SK-N-SH (cell line): Measurements from ENCODE around the gene SCOC.

Experiments used
- CTCF ChIP-seq: fragments of 200-600 bp; sonication (generic); IDR thresholded peaks from 2 replicates; pipeline ENCODE4 v1.6.1; 2017; ENCODE audit warnings: antibody characterized with exemption, mild to moderate bottlenecking, moderate library complexity
- EP300 ChIP-seq, 2 experiments: IDR thresholded peaks; 2 replicates each; pipeline versions ENCODE4 v1.4.0 to v1.6.1; 2012; ENCODE audit warnings: borderline replicate concordance in 1 of 2, low read depth in 1 of 2, low read length in 1 of 2
- EZH2phosphoT487 ChIP-seq: fragments of 200-600 bp; sonication (generic); IDR thresholded peaks from 2 replicates; pipeline ENCODE4 v1.6.1; 2017; ENCODE audit warnings: low read depth, mixed run types, mild to moderate bottlenecking, antibody characterized with exemption, moderate library complexity, borderline replicate concordance
- FOXJ3 ChIP-seq: sonication (generic); formaldehyde crosslinking; IDR thresholded peaks from 2 replicates; pipeline ENCODE4 v1.5.1; 2020; ENCODE audit warnings: mild to moderate bottlenecking, missing genetic modification reagents
- GABPA ChIP-seq: IDR thresholded peaks from 2 replicates; pipeline ENCODE4 v1.4.0; 2012; ENCODE audit warnings: low read depth, mild to moderate bottlenecking
- RAD21 ChIP-seq: IDR thresholded peaks from 2 replicates; pipeline ENCODE4 v1.6.1; 2012; ENCODE audit warnings: mild to moderate bottlenecking, low read length
- REST ChIP-seq: IDR thresholded peaks from 2 replicates; pipeline ENCODE4 v1.6.1; 2012; ENCODE audit warnings: mild to moderate bottlenecking, low read depth, low read length, moderate library complexity
- RFX5 ChIP-seq: IDR thresholded peaks from 2 replicates; pipeline ENCODE4 v1.6.1; 2012; ENCODE audit warnings: mild to moderate bottlenecking, improper control_type of control experiment, low read length
- SMC3 ChIP-seq: IDR thresholded peaks from 2 replicates; pipeline ENCODE4 v1.6.1; 2012; ENCODE audit warnings: low read depth, low read length, improper control_type of control experiment
- TAF1 ChIP-seq: IDR thresholded peaks from 2 replicates; pipeline ENCODE4 v1.6.1; 2012; ENCODE audit warnings: low read depth, mild to moderate bottlenecking, low read length, moderate library complexity, borderline replicate concordance
- YY1 ChIP-seq: IDR thresholded peaks from 2 replicates; pipeline ENCODE4 v1.4.0; 2012; ENCODE audit warnings: low read depth, mild to moderate bottlenecking

GRCh38 chr4:140372751-140373327 lies 607 bp upstream of the SCOC start:
- TF ChIP-seq RAD21 (no peak), CTCF (peak; percentile 38; the same call in 1 of the 2 replicates), FOXJ3 (CRISPR knock-in tag) (no peak), YY1 (no peak), EP300 (IDR thresholded peaks at IDR 0.05; ENCODE audit: borderline replicate concordance in 1 of 2, low read depth in 1 of 2, low read length in 1 of 2) (no peak), EZH2phosphoT487 (no peak), GABPA (no peak), REST (no peak), SMC3 (no peak), RFX5 (no peak), TAF1 (no peak)
